Ureter (tissue), 1 donor: ENCODE measurements around the gene BUB3. TPM values are rescaled to one million over a fixed set of nuclear protein-coding genes. Genes with fewer than 3 reads are reported as not detected.
"Not testable (repeated sequence)": the region's sequence is repeated elsewhere in the genome, so short reads cannot be mapped to it uniquely, and the experiment has no call there.

Experiments used
- DNase-seq: peaks from one replicate; pipeline ENCODE4 v3.0.0-alpha.2; 2020; ENCODE audit warnings: low spot score
- total RNA-seq: library from RNA; stranded (reverse); gene quantifications from one replicate; pipeline ENCODE4 v1.2.4, GENCODE V29; 2023
- donor health status: DM: yes; HTN: yes; CAD: no.

Gene BUB3
- total RNA-seq, 1 donor from 2014 or later, result 72.5 TPM

DNA sequence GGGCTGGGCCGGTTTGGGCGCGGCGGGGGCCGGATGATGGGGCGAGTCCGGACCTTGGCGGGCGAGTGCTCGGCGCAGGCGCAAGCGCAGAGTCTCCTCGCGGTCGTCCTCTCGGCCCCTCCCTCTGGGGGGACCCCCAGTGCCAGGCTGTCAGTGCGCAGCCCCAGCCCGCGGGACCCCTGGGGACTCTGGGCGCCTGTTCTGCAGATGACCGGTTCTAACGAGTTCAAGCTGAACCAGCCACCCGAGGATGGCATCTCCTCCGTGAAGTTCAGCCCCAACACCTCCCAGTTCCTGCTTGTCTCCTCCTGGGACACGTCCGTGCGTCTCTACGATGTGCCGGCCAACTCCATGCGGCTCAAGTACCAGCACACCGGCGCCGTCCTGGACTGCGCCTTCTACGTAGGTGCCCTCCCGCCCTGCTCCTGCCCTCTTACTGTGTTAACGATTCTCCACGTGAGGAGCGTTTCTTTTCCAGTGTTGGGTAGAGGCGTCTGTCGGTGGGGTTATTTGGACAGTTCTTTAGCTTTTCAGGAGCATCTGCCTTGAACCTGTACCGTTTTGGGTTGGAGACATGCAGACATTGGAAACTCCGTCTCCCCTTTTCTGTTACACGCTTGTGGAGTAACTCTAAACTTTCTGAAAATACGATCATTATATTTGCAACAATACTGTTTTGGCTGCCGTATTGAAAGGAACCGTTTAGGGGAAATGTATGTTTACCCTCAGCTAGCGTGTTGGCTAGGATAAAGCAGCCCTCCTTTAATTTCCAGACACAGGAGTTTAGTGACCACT, 706 bp downstream of the BUB3 start:
- no peak for DNase-seq

DNA sequence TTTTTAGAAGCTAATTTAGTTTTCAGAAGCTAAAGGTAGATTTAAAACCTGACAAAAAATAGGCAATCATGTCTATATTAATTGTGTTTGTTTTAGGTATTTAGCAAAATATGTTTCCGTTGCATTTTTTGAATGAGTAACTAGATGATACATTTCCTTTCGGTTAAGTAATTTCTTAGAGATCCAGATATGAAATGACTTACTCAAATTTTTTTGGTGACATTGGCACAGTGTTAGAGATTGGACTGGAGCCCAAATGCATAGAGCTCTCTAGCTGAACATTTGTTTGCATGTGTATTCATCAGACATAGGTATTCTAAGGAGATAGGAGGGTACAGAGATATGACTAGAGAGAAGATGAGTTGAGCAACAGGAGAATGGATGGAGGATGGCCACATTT, 1.9 kb downstream of the BUB3 start:
- DNase-seq, result no peak

DNA sequence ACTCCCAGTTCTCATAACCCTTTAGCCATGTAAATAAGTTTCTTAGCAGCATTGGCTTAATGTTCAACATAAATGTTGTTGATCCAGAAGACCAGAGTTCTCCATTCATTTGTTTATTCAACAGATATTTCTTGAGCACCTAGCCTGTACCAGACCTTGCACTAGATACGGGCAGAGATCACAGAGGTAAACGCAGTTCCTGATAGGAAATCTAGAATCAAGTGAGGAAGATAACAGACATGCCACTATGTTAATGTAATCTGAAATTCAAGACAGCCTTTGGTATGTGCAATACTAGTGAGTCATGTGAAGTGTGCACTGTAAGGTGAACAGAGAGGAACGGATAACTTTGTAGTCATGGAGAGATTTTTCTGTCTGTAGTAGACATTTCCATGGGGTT, 3.0 kb downstream of the BUB3 start:
- no peak for DNase-seq

DNA sequence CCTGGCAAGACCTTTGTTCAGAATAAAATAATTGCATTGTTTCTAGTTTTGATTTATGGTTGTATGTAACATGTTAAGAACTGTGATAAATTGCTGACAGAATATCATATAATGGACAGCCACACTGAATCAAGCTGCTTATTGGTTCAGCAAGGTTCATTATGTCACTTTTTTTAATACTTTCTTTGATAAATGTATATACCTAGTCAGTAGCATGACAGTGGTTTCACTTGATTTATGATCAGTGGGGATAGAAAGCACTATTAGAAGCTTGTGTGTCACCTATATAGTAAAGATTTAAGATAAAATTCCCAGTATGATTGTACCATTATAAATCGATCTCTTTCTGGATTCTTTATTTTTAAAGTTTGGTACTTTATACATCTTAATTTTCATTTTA, 4.5 kb downstream of the BUB3 start:
- DNase-seq, result no peak

GRCh38 chr10:123160311-123160980, 6.2 kb downstream of the BUB3 start:
- no peak for DNase-seq

DNA sequence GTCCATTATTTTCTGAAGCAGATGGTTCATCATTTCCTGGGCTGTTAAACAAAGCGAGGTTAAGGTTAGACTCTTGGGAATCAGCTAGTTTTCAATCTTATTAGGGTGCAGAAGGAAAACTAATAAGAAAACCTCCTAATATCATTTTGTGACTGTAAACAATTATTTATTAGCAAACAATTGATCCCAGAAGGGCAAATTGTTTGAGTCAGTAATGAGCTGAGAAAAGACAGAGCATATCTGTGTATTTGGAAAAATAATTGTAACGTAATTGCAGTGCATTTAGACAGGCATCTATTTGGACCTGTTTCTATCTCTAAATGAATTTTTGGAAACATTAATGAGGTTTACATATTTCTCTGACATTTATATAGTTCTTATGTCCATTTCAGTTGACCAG, 10.1 kb downstream of the BUB3 start:
- no peak for DNase-seq

GRCh38 chr10:123165445-123166072, 11.4 kb downstream of the BUB3 start:
- no peak for DNase-seq

DNA sequence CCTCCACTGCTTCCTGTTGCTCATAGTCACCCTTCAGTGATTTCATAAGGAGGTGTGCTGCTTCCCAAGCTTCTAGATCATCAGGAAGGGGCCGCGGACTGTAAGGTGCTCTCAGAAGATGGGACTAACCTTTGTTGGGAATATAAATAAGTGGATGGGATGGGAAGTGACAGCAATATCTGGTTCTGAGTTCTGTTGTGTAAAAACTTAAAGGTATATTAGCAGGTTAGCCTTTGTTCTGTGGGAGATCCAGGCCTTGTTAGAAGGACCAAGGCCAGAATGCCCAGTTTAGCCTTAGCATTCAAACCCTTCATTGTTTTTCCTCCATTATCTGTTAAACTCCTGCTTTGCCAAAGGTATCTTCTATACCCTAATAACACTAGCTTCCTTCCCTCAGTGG, 12.4 kb downstream of the BUB3 start:
- no peak for DNase-seq

- DNase-seq, result no peak
These were observed 16.8 kb downstream of the BUB3 start for GRCh38 chr10:123170961-123171360.

GRCh38 chr10:123171616-123172015, 17.4 kb downstream of the BUB3 start:
- DNase-seq, result not testable (repeated sequence)

- DNase-seq, result no peak
These were observed 21.5 kb downstream of the BUB3 start for GRCh38 chr10:123175389-123176387.

DNA sequence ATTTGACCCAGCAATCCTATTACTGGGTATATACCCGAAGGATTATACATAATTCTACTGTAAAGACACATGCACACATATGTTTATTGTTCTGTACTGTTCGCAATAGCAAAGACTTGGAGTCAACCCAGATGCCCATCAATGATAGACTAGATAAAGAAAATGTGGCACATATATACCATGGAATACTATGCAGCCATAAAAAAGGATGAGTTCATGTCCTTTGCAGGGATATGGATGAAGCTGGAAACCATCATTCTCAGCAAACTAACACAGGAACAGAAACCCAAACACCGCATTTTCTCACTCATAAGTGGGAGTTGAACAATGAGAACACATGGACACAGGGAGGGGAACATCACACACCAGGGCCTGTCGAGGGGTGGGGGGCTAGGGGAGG, 24.2 kb downstream of the BUB3 start:
- DNase-seq, result not testable (repeated sequence)

DNA sequence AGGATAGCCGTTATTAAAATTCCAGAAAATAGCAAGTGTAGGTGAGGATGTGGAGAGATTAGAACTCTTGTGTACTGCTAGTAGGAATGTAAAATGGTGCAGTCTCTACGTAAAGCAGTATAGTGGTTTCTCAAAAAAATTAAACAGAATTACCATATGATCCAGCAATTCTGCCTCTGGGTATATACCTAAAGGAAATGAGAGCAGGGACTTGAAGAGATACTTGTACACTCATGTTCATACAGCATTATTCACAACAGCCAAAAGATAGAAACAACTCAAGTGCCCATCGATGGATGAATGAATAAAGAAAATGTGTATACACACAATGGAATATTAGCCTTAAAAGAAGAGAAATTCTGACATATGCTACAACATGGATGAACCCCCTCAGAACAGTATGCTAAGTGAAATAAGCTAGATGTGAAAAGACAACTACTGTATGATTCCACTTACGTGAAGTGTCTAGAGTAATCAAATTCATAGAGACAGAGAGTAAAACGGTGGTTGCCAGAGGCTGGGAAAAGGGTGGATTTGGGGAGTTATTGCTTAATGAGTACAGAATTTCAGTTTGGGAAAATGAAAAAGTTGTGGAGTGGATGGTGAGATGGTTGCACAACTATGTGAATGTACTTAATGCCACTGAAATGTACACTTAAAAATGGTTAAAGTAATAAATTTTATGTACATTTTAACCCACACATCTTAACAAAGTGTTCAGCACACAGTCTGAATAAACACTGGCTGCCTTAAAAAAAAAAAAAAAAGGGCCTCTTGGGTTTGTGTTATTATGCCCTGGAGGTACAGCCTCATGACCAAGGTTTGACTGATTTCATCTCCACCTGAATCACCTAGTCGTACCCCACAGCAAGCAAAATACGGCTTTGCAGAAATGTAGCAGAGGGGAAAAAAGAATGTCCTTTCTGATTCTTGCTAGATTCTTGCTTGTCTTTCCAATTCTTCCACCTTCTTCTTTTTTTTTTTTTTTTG, 26.2 kb downstream of the BUB3 start:
- DNase-seq, result no peak

- no peak for DNase-seq
These were observed 29.5 kb downstream of the BUB3 start for GRCh38 chr10:123183724-123184123.

GRCh38 chr10:123187781-123188180, 33.6 kb downstream of the BUB3 start:
- DNase-seq, result no peak

DNA sequence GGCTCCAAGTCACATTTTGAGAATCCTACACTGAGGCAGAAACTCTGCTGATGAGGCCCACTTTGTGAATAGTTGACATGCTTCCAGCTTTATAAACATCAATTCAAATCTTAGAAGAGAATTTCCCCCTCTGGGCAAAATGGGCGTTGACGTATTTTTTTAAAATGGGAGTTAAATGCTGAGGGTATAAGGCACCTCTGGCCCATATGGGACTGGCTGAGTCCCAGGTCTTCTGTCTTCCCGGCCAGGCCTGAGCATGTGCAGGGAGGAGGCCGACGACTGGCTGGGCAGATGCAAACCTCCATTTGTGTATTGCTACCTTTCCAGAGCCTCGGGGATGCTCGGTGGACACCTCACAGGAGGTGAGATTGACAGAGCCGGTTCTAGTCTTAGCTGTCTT, 37.7 kb downstream of the BUB3 start:
- DNase-seq, result no peak

GRCh38 chr10:123194056-123194455, 39.9 kb downstream of the BUB3 start:
- DNase-seq, result no peak

DNA sequence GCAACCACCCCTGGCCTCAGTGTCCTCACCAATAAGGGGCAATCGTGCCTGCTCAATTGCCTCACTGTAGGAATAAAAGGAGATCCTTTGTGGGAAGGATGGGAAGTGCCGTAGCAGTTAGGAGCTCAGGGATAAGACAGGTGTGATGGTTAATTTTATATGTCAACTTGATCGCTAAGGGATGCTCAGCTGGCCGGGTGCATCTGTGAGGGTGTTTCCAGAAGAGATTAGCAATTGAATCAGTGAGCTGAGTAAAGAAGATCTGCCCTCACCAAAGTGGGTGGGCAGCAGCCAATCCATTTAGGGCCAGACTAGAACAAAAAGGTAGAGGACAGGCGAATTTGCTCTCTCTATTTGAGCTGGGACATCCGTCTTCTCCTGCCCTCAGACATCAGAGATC, 46.3 kb downstream of the BUB3 start:
- DNase-seq, result no peak

- no peak for DNase-seq
These were observed 48.3 kb downstream of the BUB3 start for GRCh38 chr10:123202506-123202905.

GRCh38 chr10:123203393-123204126, 49.4 kb downstream of the BUB3 start:
- no peak for DNase-seq
